Heart left ventricle (tissue), 16 donors: ENCODE results near the gene COLEC12. TPM values are rescaled to one million over a fixed set of nuclear protein-coding genes. Genes with fewer than 3 reads are reported as not detected.
A peak's percentile ranks its signal among the peaks of the same experiment; 100 is the strongest.

Experiments used
- ATAC-seq, 4 donors: fragments of 200-7000 bp; cut with Tn5 transposase; one replicate each; pipeline ENCODE4 v1.9.1; 2020 to 2022; ENCODE audit warnings: moderate library complexity in 4 of 4, mild to moderate bottlenecking in 3 of 4, moderate number of reproducible peaks in 1 of 4
- DNase-seq, 5 donors: peaks; one replicate each; pipeline ENCODE4 v3.0.0-alpha.2; 2020
- H3K27ac ChIP-seq, 12 donors: fragments of 200-600 bp; sonication (generic) in 4 of 12; one replicate each; pipeline versions ENCODE4 v1.5.0 to v1.8.0; 2016 to 2022; ENCODE audit warnings: mild to moderate bottlenecking in 2 of 12
- H3K27me3 ChIP-seq, 9 donors: fragments of 200-600 bp; sonication (generic) in 2 of 9; one replicate each; pipeline versions ENCODE4 v1.5.1 to v1.8.0; 2016 to 2022; ENCODE audit warnings: mild to moderate bottlenecking in 3 of 9
- H3K36me3 ChIP-seq, 9 donors: fragments of 200-600 bp; sonication (generic) in 2 of 9; one replicate each; pipeline versions ENCODE4 v1.5.0 to v1.8.0; 2018 to 2022; ENCODE audit warnings: mild to moderate bottlenecking in 2 of 9
- H3K4me1 ChIP-seq, 12 donors: fragments of 200-600 bp; sonication (generic) in 4 of 12; one replicate each; pipeline versions ENCODE4 v1.5.0 to v1.8.0; 2016 to 2022; ENCODE audit warnings: mild to moderate bottlenecking in 3 of 12
- H3K4me3 ChIP-seq, 12 donors: fragments of 200-600 bp; sonication (generic) in 4 of 12; one replicate each; pipeline versions ENCODE4 v1.5.0 to v1.8.0; 2017 to 2022; ENCODE audit warnings: mild to moderate bottlenecking in 9 of 12, moderate library complexity in 4 of 12
- H3K9me3 ChIP-seq, 12 donors: fragments of 200-600 bp; sonication (generic) in 4 of 12; one replicate each; pipeline versions ENCODE4 v1.5.0 to v1.8.0; 2016 to 2022; ENCODE audit warnings: mild to moderate bottlenecking in 1 of 12
- CTCF ChIP-seq, 12 donors: fragments of 200-600 bp; sonication (generic) in 4 of 12; IDR thresholded peaks; one replicate each; pipeline versions ENCODE4 v1.5.0 to v1.8.0; 2018 to 2022; ENCODE audit warnings: antibody characterized with exemption in 12 of 12, mild to moderate bottlenecking in 5 of 12
- POLR2A ChIP-seq, 2 donors: fragments of 450-650 bp; IDR thresholded peaks; one replicate each; pipeline ENCODE4 v1.6.1; 2017; ENCODE audit warnings: antibody characterized with exemption in 2 of 2, mild to moderate bottlenecking in 2 of 2, moderate library complexity in 2 of 2
- whole genome bisulfite sequencing, 4 donors: extraction: QIAGEN DNeasy Blood & Tissue Kit in 2 of 4; methylation state at CpG; one replicate each; pipeline versions ENCODE4 v1.1.5 to v1.1.7; 2013 to 2018; 5-methylcytosine and 5-hydroxymethylcytosine counted together
- intact Hi-C, 10 donors: fragments of 100-400 bp; cut with DNase I; formaldehyde crosslinking; loops; one replicate each; pipeline versions ENCODE4 v1.11.1 to v1.14.2; 2022
- polyA plus RNA-seq, 2 donors: library from polyadenylated mRNA; stranded (reverse); fragments of 200-250 nt; gene quantifications; one replicate each; pipeline ENCODE4 v1.2.3, GENCODE V29; 2013
- total RNA-seq, 9 donors: library from RNA; depleted of rRNA in 2 of 9; stranded (reverse); fragments of >200 nt in 2 of 9; fragmentation: NEBNext Ultra II Directional in 3 of 9; extraction: Animal tissue kit (Norgen Biotek cat#: 25700) in 3 of 9; gene quantifications; one replicate each; pipeline versions ENCODE4 v1.1.0 to v1.2.4, GENCODE V29; 2016 to 2023
- donor health status: ischemic (EF 13 %, LVEDD 7.1; RV severe dilation, severe dysfunction).
- donor health status: healthy with polysubstance abuse.
- donor health status: DM: no; HTN: yes; CAD: no.
- donor health status: DM: no; HTN: no; CAD: no.
- donor health status: ischemic (EF 25% LVEDD 6.9; RV normal size, moderate dysfunction).
- donor health status: ischemic (EF 25% LVEDD 5.7; RV mildly dilated, moderate dysfunction).
- donor health status: healthy.
- donor health status: DM: yes; HTN: yes; CAD: no.
- donor health status: ischemic (EF 35%, LVEDD 5.7; RV mildly dilated, moderate dysfunction).
- donor health status: nonischemic (EF 11% LVEDD 7.7; RV severe dilation, severe dysfunction).
- donor health status: DM: yes; HTN: yes; CAD: no.
- donor health status: PGD.
- donor health status: ischemic (EF 29% LVEDD 5.4; RV normal size, mild dysfunction).
- donor health status: nonischemic (EF 23%, LVEDD 6.1; RV moderate dilation, normal function).

Gene COLEC12
- total and polyA plus RNA-seq, 11 donors, result 2.2 to 35.9 (median 7.9) TPM

GRCh38 chr18:453400-453799 lies 47.1 kb downstream of the COLEC12 start:
- intact Hi-C loops, result loop anchor here in 3 of 10 donors (10.0 kb wide), 2 partner anchors 79 to 119 kb away; no protein-coding TSS in a partner anchor
- 94 to 96% (median 96%) methylated on average over 4 of the region's 4 CpGs for whole genome bisulfite sequencing, 4 donors
- TF ChIP-seq POLR2A (IDR thresholded peaks at IDR 0.05), result no peak
- TF ChIP-seq CTCF (IDR thresholded peaks at IDR 0.05), result no peak
- no peak overlapping the region for H3K4me3 ChIP-seq
- DNase-seq (no peak), ATAC-seq (no peak)
- H3K36me3 ChIP-seq, result no peaks in the 10 kb centered on the region
- H3K9me3 ChIP-seq, result peaks cover 0 to 39% (median 15%) of the 10 kb centered on the region in 12 donors
- H3K4me1 ChIP-seq, result peaks cover 0 to 48% (median 22%) of the 10 kb centered on the region in 12 donors
- peak overlapping the region in 2 of 12 donors; percentile 14 to 47 for H3K27ac ChIP-seq
- no peaks in the 10 kb centered on the region for H3K27me3 ChIP-seq

GRCh38 chr18:452816-453215 lies 47.7 kb downstream of the COLEC12 start:
- Histone ChIP-seq H3K4me3 (no peak overlapping the region), H3K36me3 (no peaks in the 10 kb centered on the region), H3K27me3 (no peaks in the 10 kb centered on the region), H3K4me1 (peaks cover 0 to 48% (median 16%) of the 10 kb centered on the region in 12 donors), H3K27ac (peak overlapping the region in 1 of 12 donors; percentile 47), H3K9me3 (peaks cover 0 to 39% (median 15%) of the 10 kb centered on the region in 12 donors)
- ATAC-seq, result no peak
- TF ChIP-seq POLR2A (IDR thresholded peaks at IDR 0.05) (no peak), CTCF (IDR thresholded peaks at IDR 0.05) (no peak)
- WGBS, 4 donors, result 21 to 56% (median 46%) methylated on average over 1 of the region's 1 CpG
- intact Hi-C loops, result loop anchor here in 3 of 10 donors (10.0 kb wide), 2 partner anchors 78 to 118 kb away; no protein-coding TSS in a partner anchor
- DNase-seq, result no peak

GRCh38 chr18:449374-449773 lies 51.1 kb downstream of the COLEC12 start:
- peak in 2 of 5 donors; percentile 31 to 36 for DNase-seq
- H3K27me3 ChIP-seq, result no peaks in the 10 kb centered on the region
- TF ChIP-seq POLR2A (IDR thresholded peaks at IDR 0.05) (no peak), CTCF (IDR thresholded peaks at IDR 0.05) (no peak)
- peak in 3 of 4 donors; percentile 27 to 66 (median 65) for ATAC-seq
- intact Hi-C loops, result loop anchor here in 1 of 10 donors (10.0 kb wide), 1 partner anchor 125 kb away; no protein-coding TSS in a partner anchor
- H3K4me3 ChIP-seq, result no peak overlapping the region
- H3K27ac ChIP-seq, result peak overlapping the region in 3 of 12 donors; percentile 15 to 24 (median 22)
- peaks cover 0 to 39% (median 15%) of the 10 kb centered on the region in 12 donors for H3K9me3 ChIP-seq
- no peaks in the 10 kb centered on the region for H3K36me3 ChIP-seq
- 36 to 46% (median 44%) methylated on average over 8 of the region's 8 CpGs for WGBS, 4 donors
- H3K4me1 ChIP-seq, result peaks cover 0 to 39% (median 1%) of the 10 kb centered on the region in 12 donors

- no peak for DNase-seq
- no peak for TF ChIP-seq POLR2A (IDR thresholded peaks at IDR 0.05)
- no peak for TF ChIP-seq CTCF (IDR thresholded peaks at IDR 0.05)
- WGBS, 4 donors, result 56 to 63% (median 57%) methylated on average over 5 of the region's 5 CpGs
- peaks cover 0 to 29% (median 1%) of the 10 kb centered on the region in 12 donors for H3K4me1 ChIP-seq
- peak overlapping the region in 2 of 12 donors; percentile 24 to 43 for H3K27ac ChIP-seq
- peaks cover 0 to 36% (median 15%) of the 10 kb centered on the region in 12 donors for H3K9me3 ChIP-seq
- H3K4me3 ChIP-seq, result no peak overlapping the region
- peak in 1 of 4 donors; percentile 20 for ATAC-seq
- H3K36me3 ChIP-seq, result no peaks in the 10 kb centered on the region
- H3K27me3 ChIP-seq, result no peaks in the 10 kb centered on the region
- intact Hi-C loops, result loop anchor here in 1 of 10 donors (10.0 kb wide), 1 partner anchor 123 kb away; no protein-coding TSS in a partner anchor
These were observed 52.2 kb downstream of the COLEC12 start for GRCh38 chr18:448116-448790.
